D721Med (cell line): Measurements from ENCODE around the gene FMN1.

ENCODE experiments used
- DNase-seq: peaks from one replicate; pipeline ENCODE4 v3.0.0; 2011; ENCODE audit warnings: low spot score; ENCODE audit not compliant: insufficient read length
- FAIRE-seq: peaks from 2 replicates; lab custom pipeline; 2011; peaks lifted over from hg19 to GRCh38; lab: Jason Lieb, UNC
- TF ChIP-seq, protein P1 (sequence below): IDR thresholded peaks from 2 replicates; pipeline ENCODE4 v1.5.1; 2012; ENCODE audit warnings: mild to moderate bottlenecking, control low read depth; ENCODE audit not compliant: insufficient read depth; ENCODE audit errors: missing control alignments

FMN1 gene

DNA sequence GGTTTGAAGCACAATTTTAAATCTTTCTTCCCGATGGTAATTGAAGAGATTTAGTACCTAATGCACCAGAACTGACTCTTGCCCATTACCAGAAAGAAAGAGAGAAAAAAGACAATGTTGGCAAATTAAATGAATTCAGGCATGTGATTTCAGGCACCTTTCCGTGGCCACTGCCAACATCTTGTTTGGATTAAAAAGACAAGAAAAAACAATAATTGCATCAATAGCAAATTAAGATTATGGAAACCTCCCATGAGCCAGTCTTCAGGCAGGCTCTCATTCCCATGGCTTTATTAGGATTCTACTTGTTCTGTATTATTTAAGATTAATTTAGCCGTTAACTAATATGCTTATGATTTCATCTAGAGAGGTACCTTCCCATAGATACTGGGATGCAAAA is 283.7 kb downstream of the FMN1 start:
- TF ChIP-seq, protein P1, sequence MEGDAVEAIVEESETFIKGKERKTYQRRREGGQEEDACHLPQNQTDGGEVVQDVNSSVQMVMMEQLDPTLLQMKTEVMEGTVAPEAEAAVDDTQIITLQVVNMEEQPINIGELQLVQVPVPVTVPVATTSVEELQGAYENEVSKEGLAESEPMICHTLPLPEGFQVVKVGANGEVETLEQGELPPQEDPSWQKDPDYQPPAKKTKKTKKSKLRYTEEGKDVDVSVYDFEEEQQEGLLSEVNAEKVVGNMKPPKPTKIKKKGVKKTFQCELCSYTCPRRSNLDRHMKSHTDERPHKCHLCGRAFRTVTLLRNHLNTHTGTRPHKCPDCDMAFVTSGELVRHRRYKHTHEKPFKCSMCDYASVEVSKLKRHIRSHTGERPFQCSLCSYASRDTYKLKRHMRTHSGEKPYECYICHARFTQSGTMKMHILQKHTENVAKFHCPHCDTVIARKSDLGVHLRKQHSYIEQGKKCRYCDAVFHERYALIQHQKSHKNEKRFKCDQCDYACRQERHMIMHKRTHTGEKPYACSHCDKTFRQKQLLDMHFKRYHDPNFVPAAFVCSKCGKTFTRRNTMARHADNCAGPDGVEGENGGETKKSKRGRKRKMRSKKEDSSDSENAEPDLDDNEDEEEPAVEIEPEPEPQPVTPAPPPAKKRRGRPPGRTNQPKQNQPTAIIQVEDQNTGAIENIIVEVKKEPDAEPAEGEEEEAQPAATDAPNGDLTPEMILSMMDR = no peak
- no peak for FAIRE-seq
- no peak for DNase-seq

DNA sequence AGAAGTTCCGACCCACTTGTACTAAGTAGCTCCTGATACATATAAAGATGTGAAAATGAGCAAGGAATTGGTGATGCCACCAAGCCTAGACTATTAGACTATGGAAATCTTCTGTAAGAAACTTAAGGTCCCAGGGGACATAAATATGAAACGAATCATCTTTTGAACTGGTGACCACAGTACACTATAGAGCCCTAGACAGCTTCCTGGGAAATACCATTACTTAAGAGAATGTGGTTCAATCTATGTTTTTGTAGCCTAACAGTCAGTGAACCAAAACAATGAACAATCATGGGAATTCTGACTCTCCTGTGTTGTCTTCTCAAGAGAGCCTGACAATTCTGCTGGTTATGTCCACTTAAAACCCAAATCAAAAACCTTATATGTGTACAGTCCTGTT is 285.1 kb downstream of the FMN1 start:
- no peak for FAIRE-seq
- DNase-seq = no peak
- TF ChIP-seq, protein P1 = no peak

DNA sequence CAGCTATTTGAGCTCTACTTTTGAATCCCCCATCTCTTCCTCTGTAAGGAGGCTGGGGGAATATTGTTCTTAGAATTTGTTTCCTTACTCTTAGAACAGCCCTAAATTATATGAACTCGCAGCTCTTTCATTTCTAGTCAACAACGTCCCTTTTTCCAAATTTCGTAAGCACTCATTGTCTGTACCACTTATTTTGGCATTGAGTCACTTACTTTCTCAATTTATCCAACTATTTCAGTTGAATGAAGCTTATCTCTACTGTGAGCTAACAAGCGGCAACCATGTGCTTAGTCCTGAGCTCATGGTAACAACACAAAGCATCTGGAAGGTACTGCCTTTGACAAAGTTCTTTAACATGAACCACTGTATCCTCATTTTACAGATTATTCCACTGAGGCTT is 285.6 kb downstream of the FMN1 start:
- DNase-seq = no peak
- FAIRE-seq = no peak
- TF ChIP-seq, protein P1 = no peak

DNA sequence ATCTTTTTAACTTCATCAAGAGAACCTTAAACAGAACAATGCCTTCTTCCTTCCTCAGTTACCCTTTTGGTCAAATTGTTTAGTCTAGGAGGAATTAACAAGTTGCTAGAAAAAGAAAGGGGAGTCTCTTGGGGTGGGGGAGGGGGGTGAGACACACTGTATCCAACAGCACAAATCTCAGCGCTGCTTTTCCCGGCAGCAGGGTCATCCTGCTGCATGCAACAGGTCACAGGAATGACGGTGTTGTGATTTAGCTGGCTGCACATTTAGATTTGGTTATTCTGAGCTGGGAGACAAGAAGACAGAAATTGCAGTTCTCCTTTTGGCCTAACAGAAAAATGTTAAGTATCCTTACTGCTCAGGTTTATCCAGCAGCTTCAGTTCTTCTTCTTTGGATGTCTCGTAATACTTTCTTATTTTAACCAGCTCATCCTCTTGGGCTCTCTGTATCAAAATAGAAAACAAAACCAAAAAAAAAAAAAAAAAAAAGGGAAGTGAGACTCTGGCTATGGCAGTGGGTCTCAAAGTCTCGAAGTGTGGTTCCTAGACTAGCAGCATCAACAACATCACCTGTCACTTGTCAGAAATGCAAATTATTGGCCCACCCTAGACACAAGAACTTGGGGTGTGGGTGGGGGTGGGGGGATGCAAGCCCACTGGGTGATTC is 286.2 kb downstream of the FMN1 start:
- TF ChIP-seq, protein P1 = no peak
- FAIRE-seq (no peak), DNase-seq (no peak)

DNA sequence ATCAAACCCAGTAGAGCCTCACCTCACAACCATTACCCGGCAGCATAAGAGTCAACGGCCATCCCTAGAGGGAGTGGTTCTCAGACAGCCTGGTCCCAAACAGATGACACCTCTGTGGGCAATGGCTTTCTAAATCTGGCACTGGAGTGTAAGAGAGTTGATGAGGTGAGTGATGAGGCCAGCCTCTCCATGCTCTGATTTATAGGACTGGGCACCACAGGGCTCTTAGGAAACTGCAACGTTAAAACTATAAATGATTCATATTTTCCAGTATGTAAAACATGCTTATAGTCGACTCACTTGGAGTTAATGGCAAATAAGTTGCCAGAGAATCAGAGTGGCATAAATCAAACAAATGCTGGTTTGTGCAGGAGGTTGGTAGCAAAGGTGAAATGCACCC is 289.0 kb downstream of the FMN1 start:
- FAIRE-seq (no peak), DNase-seq (no peak)
- TF ChIP-seq, protein P1 = no peak

DNA sequence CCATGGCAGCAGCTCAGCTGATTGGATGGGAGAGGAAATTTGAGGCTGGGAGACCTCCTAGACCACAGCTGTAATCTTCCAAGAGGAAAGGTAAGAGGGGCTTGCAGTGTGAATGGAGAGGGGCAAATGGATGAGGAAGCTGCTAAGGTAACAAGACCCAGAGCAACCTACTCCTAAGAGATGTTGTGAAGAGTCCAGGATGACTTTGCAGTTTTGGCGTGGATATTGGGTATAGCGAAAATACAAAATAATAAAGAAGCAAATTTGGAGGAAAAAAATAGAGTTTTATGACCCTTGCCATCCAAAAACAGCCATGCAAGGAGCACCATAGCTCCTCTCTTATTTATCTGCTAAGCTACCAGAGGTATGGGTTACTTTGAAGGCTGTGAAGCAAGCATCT is 290.1 kb downstream of the FMN1 start:
- no peak for DNase-seq
- no peak for FAIRE-seq
- TF ChIP-seq, protein P1 = no peak

DNA sequence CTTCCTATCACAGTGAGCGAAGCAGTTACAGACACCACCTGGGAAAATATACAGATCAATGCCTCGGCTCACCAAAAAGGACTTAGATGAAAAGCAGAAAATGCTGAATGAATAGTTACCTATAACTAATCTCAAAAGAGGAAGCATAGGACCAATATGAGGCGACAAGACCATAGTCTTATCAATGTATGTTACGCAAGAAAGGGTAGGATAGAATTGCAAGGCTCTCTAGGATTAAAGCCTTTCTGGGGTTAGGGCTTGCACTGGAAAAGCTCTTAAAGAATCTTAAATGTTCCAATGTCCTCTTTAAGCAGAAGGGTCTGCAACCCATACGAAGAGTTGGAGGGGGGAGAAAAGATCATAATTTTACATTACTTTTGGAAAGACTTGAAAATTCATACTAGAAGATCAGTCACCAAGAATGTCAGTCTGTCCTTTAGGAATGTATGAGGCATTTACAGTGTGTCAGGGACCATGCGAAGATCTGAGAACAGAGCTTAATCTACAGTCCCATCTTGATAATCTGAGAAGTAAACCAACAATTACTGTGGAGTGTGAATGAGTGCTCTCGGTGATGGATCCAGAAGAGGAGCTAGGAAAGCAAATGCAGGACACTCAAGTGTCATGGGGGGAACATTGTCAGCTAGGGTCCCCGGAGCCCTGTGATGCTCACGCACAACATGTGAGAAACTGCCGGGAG is 290.8 kb downstream of the FMN1 start:
- FAIRE-seq (no peak), DNase-seq (no peak)
- TF ChIP-seq, protein P1 = no peak
